Measurements from ENCODE around the gene KLHL2. TPM values are rescaled to one million over a fixed set of nuclear protein-coding genes. Genes with fewer than 3 reads are reported as not detected.
A peak's percentile ranks its signal among the peaks of the same experiment; 100 is the strongest.

Gene KLHL2
- total RNA-seq, 1 donor from 2014 or later: 24.3 TPM

DNA sequence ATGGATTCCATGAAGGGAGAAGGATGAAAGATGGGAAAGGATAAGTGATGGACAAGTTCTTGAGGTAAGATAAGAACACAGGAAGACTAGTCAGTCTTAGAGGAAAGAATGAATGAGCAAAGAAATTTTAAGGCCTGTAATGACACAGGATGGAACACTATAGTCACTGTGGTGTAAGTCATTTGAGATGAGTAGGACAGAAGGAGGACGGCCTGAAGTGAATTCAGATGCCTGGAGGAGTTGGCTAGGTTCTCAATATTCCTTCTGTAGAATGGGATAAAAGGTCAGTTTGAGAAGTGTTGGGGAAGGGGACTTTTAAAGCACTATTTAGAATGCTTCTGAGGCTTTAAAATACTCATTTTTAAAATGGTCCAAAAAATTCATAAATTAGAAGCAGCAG is 124.0 kb downstream of the KLHL2 start:
- no peaks in the 10 kb centered on the region for H3K27me3 Mint-ChIP-seq (ENCODE audit: insufficient read depth, low read depth)
- no peak overlapping the region for H3K27ac Mint-ChIP-seq
- no peaks in the 10 kb centered on the region for H3K27me3 ChIP-seq
- H3K4me3 Mint-ChIP-seq: no peak overlapping the region
- peaks cover 96% of the 10 kb centered on the region for H3K79me2 ChIP-seq (ENCODE audit: low read depth)
- H3K36me3 Mint-ChIP-seq: peaks cover 33% of the 10 kb centered on the region
- H3K4me1 Mint-ChIP-seq: peaks cover 47% of the 10 kb centered on the region
- no peaks in the 10 kb centered on the region for H3K9me3 Mint-ChIP-seq
- H3K36me3 ChIP-seq: peaks cover 15% of the 10 kb centered on the region
- H3K4me2 ChIP-seq: peak overlapping the region; percentile 86
- no peak overlapping the region for H3K27ac ChIP-seq
- DNase-seq (ENCODE audit: low spot score): no peak
- no peak overlapping the region for H2AFZ ChIP-seq (replicated peaks)
- H3K4me3 ChIP-seq: peak overlapping the region; percentile 89
- peak overlapping the region; percentile 18 for H3K9ac ChIP-seq
- no peaks in the 10 kb centered on the region for H3K9me3 ChIP-seq (ENCODE audit: low read depth)
- H3F3A ChIP-seq (ENCODE audit: low read depth): peaks cover 18% of the 10 kb centered on the region
- TF ChIP-seq EZH2phosphoT487 (IDR thresholded peaks at IDR 0.05): no peak
- TF ChIP-seq EZH2 (IDR thresholded peaks at IDR 0.05): no peak
- TF ChIP-seq CTCF (IDR thresholded peaks at IDR 0.05): no peak
- peaks cover 58% of the 10 kb centered on the region for H3K4me1 ChIP-seq
- H4K20me1 ChIP-seq (ENCODE audit: low read depth): peaks cover 86% of the 10 kb centered on the region

GRCh38 chr4:165331823-165332222 is 124.5 kb downstream of the KLHL2 start:
- no peak overlapping the region for H3K4me3 Mint-ChIP-seq
- H3K9ac ChIP-seq: peak overlapping the region; percentile 18

GRCh38 chr4:165332502-165332901 is 125.1 kb downstream of the KLHL2 start:
- peaks cover 51% of the 10 kb centered on the region for H3K4me1 Mint-ChIP-seq
- Histone ChIP-seq H3K4me1 (peaks cover 60% of the 10 kb centered on the region), H3K79me2 (ENCODE audit: low read depth) (peaks cover 100% of the 10 kb centered on the region), H3K4me2 (peak overlapping the region; percentile 86), H3K9me3 (ENCODE audit: low read depth) (no peaks in the 10 kb centered on the region), H3K4me3 (peak overlapping the region; percentile 89), H4K20me1 (ENCODE audit: low read depth) (peaks cover 98% of the 10 kb centered on the region), H3K27me3 (no peaks in the 10 kb centered on the region), H3K27ac (no peak overlapping the region), H2AFZ (replicated peaks) (no peak overlapping the region), H3F3A (ENCODE audit: low read depth) (peaks cover 19% of the 10 kb centered on the region), H3K9ac (no peak overlapping the region), H3K36me3 (peaks cover 15% of the 10 kb centered on the region)
- H3K27me3 Mint-ChIP-seq (ENCODE audit: insufficient read depth, low read depth): no peaks in the 10 kb centered on the region
- H3K4me3 Mint-ChIP-seq: no peak overlapping the region
- H3K9me3 Mint-ChIP-seq: no peaks in the 10 kb centered on the region
- H3K36me3 Mint-ChIP-seq: peaks cover 35% of the 10 kb centered on the region
- TF ChIP-seq CTCF (IDR thresholded peaks at IDR 0.05) (no peak), EZH2 (IDR thresholded peaks at IDR 0.05) (no peak), EZH2phosphoT487 (IDR thresholded peaks at IDR 0.05) (no peak)
- no peak for DNase-seq (ENCODE audit: low spot score)
- H3K27ac Mint-ChIP-seq: no peak overlapping the region

More at GRCh38 chr4:165331823-165332222, 124.5 kb downstream of the KLHL2 start:
- peaks cover 19% of the 10 kb centered on the region for H3F3A ChIP-seq (ENCODE audit: low read depth)
- H3K4me2 ChIP-seq: peak overlapping the region; percentile 86
- peaks cover 58% of the 10 kb centered on the region for H3K4me1 ChIP-seq
- H3K4me3 ChIP-seq: peak overlapping the region; percentile 89
- H3K27me3 Mint-ChIP-seq (ENCODE audit: insufficient read depth, low read depth): no peaks in the 10 kb centered on the region
- peaks cover 91% of the 10 kb centered on the region for H4K20me1 ChIP-seq (ENCODE audit: low read depth)
- H3K27ac Mint-ChIP-seq: no peak overlapping the region
- no peaks in the 10 kb centered on the region for H3K9me3 ChIP-seq (ENCODE audit: low read depth)
- peaks cover 15% of the 10 kb centered on the region for H3K36me3 ChIP-seq
- H3K9me3 Mint-ChIP-seq: no peaks in the 10 kb centered on the region
- H3K79me2 ChIP-seq (ENCODE audit: low read depth): peaks cover 96% of the 10 kb centered on the region
- TF ChIP-seq EZH2 (IDR thresholded peaks at IDR 0.05) (no peak), EZH2phosphoT487 (IDR thresholded peaks at IDR 0.05) (no peak), CTCF (IDR thresholded peaks at IDR 0.05) (no peak)
- H3K27ac ChIP-seq: no peak overlapping the region
- H3K36me3 Mint-ChIP-seq: peaks cover 33% of the 10 kb centered on the region
- no peaks in the 10 kb centered on the region for H3K27me3 ChIP-seq
- no peak overlapping the region for H2AFZ ChIP-seq (replicated peaks)
- H3K4me1 Mint-ChIP-seq: peaks cover 51% of the 10 kb centered on the region
- peak; percentile 34 for DNase-seq (ENCODE audit: low spot score)
